HCT116 (cell line): ENCODE data around the gene FNDC3B.

Experiments used
- CTCF ChIP-seq, 3 experiments: fragments of 200-600 bp in 1 of 3; sonication (generic) in 1 of 3; IDR thresholded peaks in 2 of 3; conservative IDR thresholded peaks in 1 of 3; 2 replicates each; pipeline ENCODE4 v1.5.1; 2012 to 2017; ENCODE audit warnings: low read depth in 2 of 3, low read length in 2 of 3, antibody characterized with exemption in 1 of 3, borderline replicate concordance in 1 of 3, control low read depth in 1 of 3, mild to moderate bottlenecking in 1 of 3, mixed read lengths in 1 of 3, mixed run types in 1 of 3, moderate library complexity in 1 of 3; ENCODE audit not compliant: insufficient read depth in 1 of 3
- EZH2 ChIP-seq: fragments of 200-600 bp; sonication (generic); IDR thresholded peaks from 2 replicates; pipeline ENCODE4 v1.6.1; 2017; ENCODE audit warnings: antibody characterized with exemption, mixed run types
- POLR2A ChIP-seq: IDR thresholded peaks from 2 replicates; pipeline ENCODE4 v1.7.0; 2011; ENCODE audit warnings: borderline replicate concordance; ENCODE audit not compliant: insufficient read depth, insufficient read length; ENCODE audit errors: extremely low read depth
- POLR2AphosphoS5 ChIP-seq: IDR thresholded peaks from 2 replicates; pipeline ENCODE4 v1.6.1; 2011; ENCODE audit warnings: mild to moderate bottlenecking, low read depth, low read length, moderate library complexity

- TF ChIP-seq CTCF (IDR thresholded peaks at IDR 0.05 in 2 of 3, conservative IDR thresholded peaks at IDR 0.05 in 1 of 3; ENCODE audit: borderline replicate concordance in 1 of 3, insufficient read depth in 1 of 3, low read depth in 2 of 3, low read length in 2 of 3) (no peak), POLR2A (no peak), POLR2AphosphoS5 (no peak), EZH2 (no peak)
These were observed 285.3 kb downstream of the FNDC3B start for GRCh38 chr3:172324611-172325203.
